Medulla oblongata (tissue), 1 donor: Measurements from ENCODE around the gene IL18.
A peak's percentile ranks its signal among the peaks of the same experiment; 100 is the strongest.
"Not testable (repeated sequence)": the region's sequence is repeated elsewhere in the genome, so short reads cannot be mapped to it uniquely, and the experiment has no call there.

Experiments
- DNase-seq: peaks from one replicate; pipeline ENCODE4 v3.0.0-alpha.2; 2015; ENCODE audit errors: extremely low spot score

IL18 gene

GRCh38 chr11:112163875-112164685 lies at the start of gene IL18:
TSS of gene IL18 (minus strand) at chr11:112164094. CDS start at chr11:112155053, 9,041 bp downstream.
- DNase-seq: peak; percentile 58

DNA sequence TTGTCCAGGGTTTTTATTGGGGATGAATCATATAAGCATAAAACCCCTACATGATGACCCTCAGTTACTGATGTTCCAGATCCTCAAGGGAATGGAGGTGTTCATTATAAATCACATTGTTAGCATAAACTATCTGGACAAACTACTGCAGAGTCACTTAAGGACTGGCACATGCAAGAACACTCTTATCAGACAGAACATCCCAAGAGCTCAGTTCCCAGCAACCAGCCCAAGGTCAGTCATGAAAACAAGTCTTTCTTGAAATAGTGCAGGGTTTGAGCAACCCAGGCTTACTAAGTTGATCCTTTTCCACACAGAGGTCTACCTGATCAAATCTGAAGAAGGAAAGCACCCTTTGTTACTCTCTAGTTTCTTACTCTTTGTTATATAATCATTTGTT lies 48.8 kb upstream of the IL18 start:
- no peak for DNase-seq

GRCh38 chr11:112212290-112212689 lies 48.4 kb upstream of the IL18 start:
- DNase-seq: no peak

DNA sequence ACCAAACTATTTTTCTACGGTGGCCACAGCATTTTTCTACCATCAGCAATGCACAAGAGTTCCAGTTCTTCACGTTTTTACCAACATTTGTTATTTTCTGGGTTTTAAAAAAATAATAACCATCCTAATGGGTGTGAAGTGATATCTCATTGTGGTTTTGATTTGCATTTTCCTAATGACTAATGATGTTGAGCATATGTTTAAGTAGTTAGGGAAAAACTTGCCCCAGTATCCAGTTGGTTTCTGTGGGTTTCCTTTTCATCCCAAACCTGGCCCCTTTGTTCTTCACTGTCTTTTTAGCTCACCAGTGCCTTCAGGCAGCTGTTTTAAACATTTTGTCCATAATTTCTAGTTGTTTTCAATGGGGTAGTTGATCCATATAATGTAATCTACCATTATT lies 47.6 kb upstream of the IL18 start:
- DNase-seq: no peak

DNA sequence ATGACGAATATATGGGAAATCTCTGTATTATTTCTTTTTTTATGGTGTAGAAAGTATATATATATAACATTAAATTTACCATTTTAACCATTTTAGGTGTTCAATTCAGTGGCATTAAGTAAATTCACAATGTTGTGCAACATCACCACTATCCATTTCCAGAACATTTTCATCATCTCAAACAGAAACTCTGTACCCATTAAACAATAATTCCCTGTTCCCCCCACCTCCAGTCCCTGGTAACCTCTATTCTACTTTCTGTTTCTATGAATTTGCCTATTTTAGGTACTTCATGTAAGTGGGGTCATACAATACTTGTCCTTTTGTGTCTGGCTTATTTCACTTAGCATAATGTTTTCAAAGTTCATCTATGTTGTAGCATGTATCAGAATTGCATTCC lies 47.0 kb upstream of the IL18 start:
- DNase-seq: no peak

DNA sequence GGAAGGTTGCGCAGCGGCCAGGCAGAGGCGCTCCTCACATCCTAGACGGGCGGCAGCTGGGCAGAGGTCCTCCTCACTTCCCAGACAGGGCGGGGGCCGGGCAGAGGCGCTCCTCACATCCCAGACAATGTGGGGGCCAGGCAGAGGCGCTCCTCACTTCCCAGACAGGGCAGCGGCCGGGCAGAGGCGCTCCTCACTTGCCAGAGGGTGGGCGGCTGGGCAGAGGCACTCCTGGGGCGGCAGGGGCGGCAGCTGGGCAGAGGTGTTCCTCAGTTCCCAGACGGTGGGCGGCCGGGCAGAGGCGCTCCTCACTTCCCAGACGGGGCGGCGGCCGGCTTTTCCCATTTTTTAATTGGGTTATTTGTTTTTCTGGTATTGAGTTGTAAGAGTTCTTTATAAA lies 42.2 kb upstream of the IL18 start:
- no peak for DNase-seq

GRCh38 chr11:112200252-112200651 lies 36.4 kb upstream of the IL18 start:
- peak; percentile 14 for DNase-seq

GRCh38 chr11:112199101-112199500 lies 35.2 kb upstream of the IL18 start:
- not testable (repeated sequence) for DNase-seq

DNA sequence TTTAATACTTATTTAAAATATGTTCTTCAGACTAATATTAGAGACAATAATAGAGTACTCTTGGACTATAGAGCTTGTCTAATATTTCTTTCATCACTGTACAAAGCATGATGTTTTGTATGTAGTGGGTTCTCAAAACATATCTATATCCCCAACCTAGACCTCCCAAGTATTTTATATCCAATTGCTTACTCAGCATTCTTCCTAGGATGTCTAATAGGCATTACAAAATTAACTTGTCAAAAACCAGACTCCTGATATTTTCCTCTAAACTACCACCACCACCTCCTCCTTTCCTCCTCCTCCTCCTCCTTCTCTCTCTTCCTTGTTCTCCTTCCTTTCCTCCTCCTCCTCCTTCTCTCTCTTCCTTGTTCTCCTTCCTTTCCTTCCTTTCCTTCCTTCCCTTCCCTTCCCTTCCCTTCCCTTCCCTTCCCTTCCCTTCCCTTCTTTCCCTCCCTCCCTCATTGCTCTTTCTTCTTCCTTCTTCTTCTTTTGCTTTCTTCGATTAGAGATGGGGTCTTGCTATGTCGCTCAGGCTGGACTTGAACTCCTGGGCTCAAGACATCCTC lies 32.7 kb upstream of the IL18 start:
- no peak for DNase-seq

- DNase-seq: no peak
Observed at GRCh38 chr11:112195951-112196351, 32.1 kb upstream of the IL18 start.

DNA sequence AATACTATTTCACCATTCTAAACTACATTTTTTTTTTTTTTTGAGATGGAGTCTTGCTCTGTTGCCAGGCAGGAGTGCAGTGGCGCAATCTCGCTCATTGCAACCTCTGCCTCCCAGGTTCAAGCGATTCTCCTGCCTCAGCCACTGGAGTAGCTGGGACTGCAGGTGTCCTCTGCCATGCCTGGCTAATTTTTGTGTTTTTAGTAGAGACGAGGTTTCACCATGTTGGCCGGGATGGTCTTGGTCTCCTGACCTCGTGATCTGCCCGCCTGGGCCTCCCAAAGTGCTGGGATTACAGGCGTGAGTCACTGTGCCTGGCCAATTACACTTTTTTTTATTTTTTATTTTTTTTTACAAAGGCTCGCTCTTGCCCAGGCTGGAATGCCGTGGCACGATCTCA lies 31.2 kb upstream of the IL18 start:
- not testable (repeated sequence) for DNase-seq

DNA sequence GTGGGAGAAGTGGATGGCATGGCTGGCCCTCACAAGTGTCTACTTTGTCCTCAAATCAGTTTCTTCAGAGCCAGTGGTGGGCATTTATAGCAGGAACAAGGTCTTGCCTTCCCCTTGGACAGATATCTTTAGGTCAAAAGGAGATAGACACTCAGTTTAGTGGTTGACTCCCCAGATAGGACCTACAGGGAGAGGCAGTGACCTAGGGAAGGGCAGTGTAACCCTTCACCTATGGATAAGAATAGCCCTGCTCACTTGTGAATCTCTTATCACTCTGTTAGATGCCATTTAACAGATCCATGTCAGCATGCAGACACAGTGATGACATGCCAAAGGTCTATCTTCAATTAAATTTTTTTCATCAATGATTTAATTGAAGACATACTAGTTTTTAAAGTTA lies 22.4 kb upstream of the IL18 start:
- no peak for DNase-seq

DNA sequence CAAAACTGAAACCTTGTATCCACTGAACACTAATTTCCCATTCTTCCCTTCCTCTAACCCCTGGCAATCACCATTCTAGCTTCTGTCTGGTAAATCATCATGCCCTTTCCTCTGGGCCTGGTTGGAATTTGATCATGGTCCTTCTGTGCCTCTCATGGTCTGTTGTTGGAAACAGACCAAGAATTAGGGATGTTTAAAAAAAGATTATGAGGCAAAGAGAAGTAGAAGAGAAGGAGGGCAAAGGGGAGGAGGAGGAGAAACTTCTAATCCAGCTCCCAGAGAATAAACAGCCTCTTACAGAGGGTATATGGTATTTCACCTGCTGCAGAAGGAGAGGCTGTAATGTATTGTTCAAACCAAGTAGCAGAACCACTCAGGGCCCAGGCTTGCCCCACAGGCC lies 22.0 kb upstream of the IL18 start:
- DNase-seq: no peak

DNA sequence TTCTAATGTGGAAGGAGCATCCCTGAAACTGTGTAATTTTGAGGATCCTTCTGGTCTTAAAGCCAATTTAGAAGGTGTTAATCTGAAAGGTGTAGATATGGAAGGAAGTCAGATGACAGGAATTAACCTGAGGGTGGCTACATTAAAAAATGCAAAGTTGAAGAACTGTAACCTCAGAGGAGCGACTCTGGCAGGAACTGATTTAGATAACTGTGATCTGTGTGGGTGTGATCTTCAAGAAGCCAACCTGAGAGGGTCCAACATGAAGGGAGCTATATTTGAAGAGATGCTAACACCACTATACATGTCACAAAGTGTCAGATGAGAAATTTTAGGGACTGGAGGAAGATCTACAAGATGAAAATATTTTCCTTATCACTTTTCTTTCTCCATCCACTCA lies 19.0 kb upstream of the IL18 start:
- no peak for DNase-seq

- DNase-seq: peak; percentile 86
Observed at GRCh38 chr11:112179601-112180000, 15.7 kb upstream of the IL18 start.

DNA sequence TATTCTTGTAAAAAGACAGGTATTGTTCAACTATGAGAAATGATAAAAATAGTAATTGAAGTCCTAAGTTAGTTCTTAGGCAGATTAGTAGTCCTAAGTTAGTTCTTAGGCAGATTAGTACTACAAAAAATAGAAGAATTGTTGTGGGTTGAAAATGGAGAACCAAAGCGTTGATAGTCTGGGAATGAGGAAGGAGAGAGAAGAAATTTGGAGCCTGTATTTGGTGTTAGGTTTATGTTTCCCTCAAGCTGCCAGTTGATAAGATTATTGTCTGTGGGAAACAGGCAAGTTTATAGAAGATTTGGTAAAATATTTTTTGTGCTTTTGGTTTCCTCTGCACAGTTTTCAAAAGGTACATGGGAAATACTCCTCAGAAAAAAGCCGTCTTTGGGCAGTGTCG lies 15.0 kb upstream of the IL18 start:
- no peak for DNase-seq

GRCh38 chr11:112178428-112178827 lies 14.5 kb upstream of the IL18 start:
- no peak for DNase-seq

DNA sequence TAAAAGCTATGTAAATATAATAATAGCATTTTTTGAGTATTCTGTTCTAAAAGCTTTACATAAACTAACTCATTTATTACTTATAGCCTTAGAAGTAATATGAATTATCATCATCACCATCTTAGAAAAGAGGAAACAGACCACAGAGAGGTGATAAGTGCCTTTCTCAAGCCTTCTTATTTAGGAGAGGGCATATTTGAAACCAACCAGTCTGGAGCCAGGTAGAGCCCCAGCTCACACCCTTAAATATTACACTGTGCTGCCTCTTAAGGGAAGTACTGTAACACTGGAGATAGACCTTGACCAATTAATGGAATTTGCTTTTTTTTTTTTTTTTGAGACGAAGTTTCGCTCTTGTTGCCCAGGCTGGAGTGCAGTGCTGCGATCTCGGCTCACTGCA lies 13.7 kb upstream of the IL18 start:
- no peak for DNase-seq

- no peak for DNase-seq
Observed at GRCh38 chr11:112176077-112176476, 12.2 kb upstream of the IL18 start.

DNA sequence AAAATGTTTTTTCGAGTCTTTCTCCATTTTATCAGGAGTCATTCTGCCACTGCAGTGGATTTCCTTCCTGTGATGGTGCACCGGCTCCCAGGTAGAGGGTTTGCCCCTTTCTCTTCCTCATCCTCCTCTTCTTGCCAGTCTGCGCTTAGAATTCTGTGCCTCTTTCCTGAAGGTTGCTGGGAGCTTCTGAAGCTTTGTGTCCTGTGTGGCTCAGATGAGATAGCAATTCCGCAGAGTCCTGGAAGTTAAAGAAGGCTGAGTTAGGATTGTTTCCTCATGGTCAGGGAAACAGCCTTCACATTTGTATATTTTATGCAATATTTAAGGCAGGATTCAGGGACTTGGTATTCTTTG lies 11.7 kb upstream of the IL18 start:
- DNase-seq: no peak

GRCh38 chr11:112174789-112175598 lies 11.1 kb upstream of the IL18 start, which contains the start of gene BCO2:
TSS of gene BCO2 (plus strand) at chr11:112175512. CDS start at chr11:112175602, 90 bp downstream.
- peak; percentile 95 for DNase-seq

GRCh38 chr11:112173152-112173551 lies 9.3 kb upstream of the IL18 start:
- no peak for DNase-seq
